A549 (cell line): ENCODE data around the gene ATP10B.

Experiments used
- BCL3 ChIP-seq: fragments of >200 bp; sonication (Bioruptor Twin); formaldehyde crosslinking; IDR thresholded peaks from 3 replicates; pipeline ENCODE4 v1.6.1; 2016
- KDM1A ChIP-seq: fragments of 200-600 bp; sonication (generic); IDR thresholded peaks from 2 replicates; pipeline ENCODE4 v1.6.1; 2016; ENCODE audit warnings: low read depth, mild to moderate bottlenecking
- RCOR1 ChIP-seq: fragments of 150-350 bp; IDR thresholded peaks from 2 replicates; pipeline ENCODE4 v1.6.1; 2014; ENCODE audit warnings: antibody characterized with exemption, low read length, low read depth
- TF ChIP-seq, protein P1 (sequence below): fragments of >200 bp; sonication (Bioruptor Twin); formaldehyde crosslinking; IDR thresholded peaks from 3 replicates; pipeline ENCODE4 v1.5.1; 2016

- TF ChIP-seq, protein P1, sequence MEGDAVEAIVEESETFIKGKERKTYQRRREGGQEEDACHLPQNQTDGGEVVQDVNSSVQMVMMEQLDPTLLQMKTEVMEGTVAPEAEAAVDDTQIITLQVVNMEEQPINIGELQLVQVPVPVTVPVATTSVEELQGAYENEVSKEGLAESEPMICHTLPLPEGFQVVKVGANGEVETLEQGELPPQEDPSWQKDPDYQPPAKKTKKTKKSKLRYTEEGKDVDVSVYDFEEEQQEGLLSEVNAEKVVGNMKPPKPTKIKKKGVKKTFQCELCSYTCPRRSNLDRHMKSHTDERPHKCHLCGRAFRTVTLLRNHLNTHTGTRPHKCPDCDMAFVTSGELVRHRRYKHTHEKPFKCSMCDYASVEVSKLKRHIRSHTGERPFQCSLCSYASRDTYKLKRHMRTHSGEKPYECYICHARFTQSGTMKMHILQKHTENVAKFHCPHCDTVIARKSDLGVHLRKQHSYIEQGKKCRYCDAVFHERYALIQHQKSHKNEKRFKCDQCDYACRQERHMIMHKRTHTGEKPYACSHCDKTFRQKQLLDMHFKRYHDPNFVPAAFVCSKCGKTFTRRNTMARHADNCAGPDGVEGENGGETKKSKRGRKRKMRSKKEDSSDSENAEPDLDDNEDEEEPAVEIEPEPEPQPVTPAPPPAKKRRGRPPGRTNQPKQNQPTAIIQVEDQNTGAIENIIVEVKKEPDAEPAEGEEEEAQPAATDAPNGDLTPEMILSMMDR, result no peak
- TF ChIP-seq BCL3 (no peak), KDM1A (no peak), RCOR1 (no peak)
Measured at GRCh38 chr5:160555581-160555970, 296.4 kb downstream of the ATP10B start.
